Lower lobe of right lung (tissue), 2 donors: Measurements from ENCODE around the gene MPC1. TPM values are rescaled to one million over a fixed set of nuclear protein-coding genes. Genes with fewer than 3 reads are reported as not detected.

ENCODE experiments used
- ATAC-seq, 2 donors: fragments of 200-7000 bp; cut with Tn5 transposase; one replicate each; pipeline ENCODE4 v1.9.1; 2020 to 2022; ENCODE audit warnings: mild to moderate bottlenecking in 2 of 2, moderate library complexity in 2 of 2
- DNase-seq: peaks from one replicate; pipeline ENCODE4 v3.0.0-alpha.2; 2020
- H3K27ac ChIP-seq: fragments of 200-600 bp; one replicate; pipeline ENCODE4 v1.8.0; 2022
- H3K27me3 ChIP-seq: fragments of 200-600 bp; one replicate; pipeline ENCODE4 v1.8.0; 2022; ENCODE audit warnings: low read depth
- H3K36me3 ChIP-seq: fragments of 200-600 bp; one replicate; pipeline ENCODE4 v1.8.0; 2022; ENCODE audit warnings: mild to moderate bottlenecking
- H3K4me1 ChIP-seq: fragments of 200-600 bp; one replicate; pipeline ENCODE4 v1.8.0; 2022
- H3K4me3 ChIP-seq: fragments of 200-600 bp; one replicate; pipeline ENCODE4 v1.8.0; 2022; ENCODE audit warnings: mild to moderate bottlenecking
- H3K9me3 ChIP-seq: fragments of 200-600 bp; one replicate; pipeline ENCODE4 v1.8.0; 2022
- CTCF ChIP-seq: fragments of 200-600 bp; IDR thresholded peaks from one replicate; pipeline ENCODE4 v1.8.0; 2022; ENCODE audit warnings: antibody characterized with exemption, mild to moderate bottlenecking
- intact Hi-C: fragments of 100-400 bp; cut with DNase I; formaldehyde crosslinking; loops from one replicate; pipeline ENCODE4 v1.11.0; 2022
- total RNA-seq: library from RNA; stranded (reverse); fragmentation: NEBNext Ultra II Directional; extraction: Animal tissue kit (Norgen Biotek cat#: 25700); gene quantifications from one replicate; pipeline ENCODE4 v1.2.1, GENCODE V29; 2021
- donor health status: DM: no; HTN: yes; CAD: no; lungs with severe emphysema.

The MPC1 gene
- total RNA-seq, 1 donor from 2014 or later: 46.8 TPM

- no peak for DNase-seq
These were observed 36.0 kb upstream of the MPC1 start for GRCh38 chr6:166418691-166419143.

DNA sequence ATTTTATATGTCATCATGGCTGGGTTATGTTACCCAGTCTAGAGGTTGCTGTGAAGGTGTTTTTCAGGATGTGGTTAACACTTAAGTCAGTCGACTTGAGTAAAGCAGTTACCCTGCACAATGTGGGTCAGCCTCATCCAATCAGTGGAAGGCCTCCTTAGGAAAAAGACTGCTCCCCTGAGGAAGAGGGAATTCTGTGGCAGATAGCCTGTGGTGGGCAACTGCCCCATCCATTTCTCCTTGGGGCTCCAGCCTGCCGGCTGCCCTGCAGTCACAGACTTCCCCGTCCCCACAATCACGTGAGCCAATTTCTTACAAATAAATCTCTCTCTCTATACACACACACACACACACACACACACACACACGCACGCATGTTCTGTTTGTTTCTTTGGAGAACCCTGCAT lies 34.5 kb upstream of the MPC1 start:
- intact Hi-C loops: no loop called here
- DNase-seq (no peak), ATAC-seq (peak in 1 of 2 donors; percentile 39)
- no peaks in the 10 kb centered on the region for H3K4me1 ChIP-seq
- no peak for TF ChIP-seq CTCF
- peaks cover 89% of the 10 kb centered on the region for H3K36me3 ChIP-seq
- H3K4me3 ChIP-seq: no peak overlapping the region
- H3K27me3 ChIP-seq: no peaks in the 10 kb centered on the region
- H3K9me3 ChIP-seq: no peaks in the 10 kb centered on the region
- no peak overlapping the region for H3K27ac ChIP-seq

More at GRCh38 chr6:166418691-166419143, 36.0 kb upstream of the MPC1 start:
- Histone ChIP-seq H3K27ac (no peak overlapping the region), H3K36me3 (peaks cover 89% of the 10 kb centered on the region), H3K4me3 (no peak overlapping the region), H3K9me3 (no peaks in the 10 kb centered on the region), H3K4me1 (no peaks in the 10 kb centered on the region), H3K27me3 (no peaks in the 10 kb centered on the region)
- no peak for ATAC-seq
- intact Hi-C loops: no loop called here
- no peak for TF ChIP-seq CTCF

DNA sequence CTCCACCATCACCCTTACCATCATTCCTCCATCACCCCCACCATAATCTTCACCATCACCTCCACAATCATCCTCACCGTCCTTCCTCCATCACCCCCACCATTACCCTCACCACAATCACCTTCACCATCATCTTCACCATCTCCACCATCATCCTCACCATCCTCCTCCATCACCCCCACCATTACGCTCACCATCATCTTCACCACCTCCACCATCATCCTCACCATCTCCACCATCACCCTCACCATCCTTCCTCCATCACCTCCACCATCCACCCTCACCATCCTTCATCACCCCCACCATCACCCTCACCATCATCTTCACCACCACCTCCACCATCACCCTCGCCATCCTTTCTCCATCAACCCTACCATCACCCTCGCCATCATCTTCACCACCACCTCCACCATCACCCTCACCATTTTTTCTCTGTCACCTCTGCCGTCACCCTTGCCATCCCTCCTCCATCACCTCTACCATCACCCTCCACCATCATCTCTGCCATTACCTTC lies 33.1 kb upstream of the MPC1 start:
- TF ChIP-seq CTCF: no peak
- no peak overlapping the region for H3K27ac ChIP-seq
- DNase-seq: no peak
- peaks cover 89% of the 10 kb centered on the region for H3K36me3 ChIP-seq
- H3K4me1 ChIP-seq: no peaks in the 10 kb centered on the region
- intact Hi-C loops: no loop called here
- ATAC-seq: peak in 1 of 2 donors; percentile 44
- H3K4me3 ChIP-seq: no peak overlapping the region
- no peaks in the 10 kb centered on the region for H3K9me3 ChIP-seq
- H3K27me3 ChIP-seq: no peaks in the 10 kb centered on the region

- no peaks in the 10 kb centered on the region for H3K4me1 ChIP-seq
- H3K36me3 ChIP-seq: peaks cover 89% of the 10 kb centered on the region
- intact Hi-C loops: no loop called here
- no peak for DNase-seq
- H3K4me3 ChIP-seq: no peak overlapping the region
- no peak overlapping the region for H3K27ac ChIP-seq
- no peaks in the 10 kb centered on the region for H3K9me3 ChIP-seq
- TF ChIP-seq CTCF: no peak
- H3K27me3 ChIP-seq: no peaks in the 10 kb centered on the region
- ATAC-seq: no peak
These were observed 32.6 kb upstream of the MPC1 start for GRCh38 chr6:166415306-166415705.

- no peak for TF ChIP-seq CTCF
- no peak overlapping the region for H3K27ac ChIP-seq
- peaks cover 75% of the 10 kb centered on the region for H3K36me3 ChIP-seq
- intact Hi-C loops: no loop called here
- H3K9me3 ChIP-seq: no peaks in the 10 kb centered on the region
- no peak overlapping the region for H3K4me3 ChIP-seq
- ATAC-seq: no peak
- H3K4me1 ChIP-seq: no peaks in the 10 kb centered on the region
- H3K27me3 ChIP-seq: no peaks in the 10 kb centered on the region
- no peak for DNase-seq
These were observed 30.8 kb upstream of the MPC1 start for GRCh38 chr6:166413491-166413951.
